Upper lobe of left lung (tissue), 4 donors: ENCODE measurements around the gene FAM180A.

Experiments used
- CTCF ChIP-seq, 6 experiments: fragments of 450-650 bp in 4 of 6; fragments of 200-600 bp in 2 of 6; sonication (generic) in 2 of 6; IDR thresholded peaks; one replicate each; pipeline ENCODE4 v1.5.1; 2016 to 2019; ENCODE audit warnings: antibody characterized with exemption in 6 of 6
- POLR2A ChIP-seq, 4 donors: fragments of 450-650 bp; IDR thresholded peaks; one replicate each; pipeline ENCODE4 v1.5.1; 2016 to 2017; ENCODE audit warnings: antibody characterized with exemption in 4 of 4, mild to moderate bottlenecking in 2 of 4

- no peak for TF ChIP-seq CTCF (IDR thresholded peaks at IDR 0.05)
- no peak for TF ChIP-seq POLR2A (IDR thresholded peaks at IDR 0.05)
Measured at GRCh38 chr7:135777626-135778398, 29.2 kb upstream of the FAM180A start.
